GM12865 (cell line): Measurements from ENCODE around the gene NFATC1.

Source experiments
- DNase-seq: peaks from one replicate; pipeline ENCODE4 v3.0.0; 2010; ENCODE audit warnings: low read depth
- H3K4me3 ChIP-seq: 2 replicates; pipeline ENCODE4 v1.5.1; 2011; ENCODE audit warnings: mild to moderate bottlenecking, low read depth, low read length, control low read depth
- CTCF ChIP-seq: IDR thresholded peaks from 2 replicates; pipeline ENCODE4 v1.5.1; 2011; ENCODE audit warnings: low read length, control low read depth, low read depth, inconsistent platforms; ENCODE audit not compliant: insufficient read depth; ENCODE audit errors: missing control alignments

NFATC1 gene

GRCh38 chr18:79507076-79507545 lies 111.4 kb downstream of the NFATC1 start:
- no peak for TF ChIP-seq CTCF
- no peak for DNase-seq

GRCh38 chr18:79507546-79508480 lies 112.1 kb downstream of the NFATC1 start:
- no peak for DNase-seq
- TF ChIP-seq CTCF: no peak
- no peak overlapping the region for H3K4me3 ChIP-seq

More at GRCh38 chr18:79507076-79507545, 111.4 kb downstream of the NFATC1 start:
- H3K4me3 ChIP-seq: no peak overlapping the region

GRCh38 chr18:79508565-79509535 lies 113.1 kb downstream of the NFATC1 start:
- TF ChIP-seq CTCF: no peak
- no peak for DNase-seq
- H3K4me3 ChIP-seq: no peak overlapping the region

- no peak for TF ChIP-seq CTCF
- H3K4me3 ChIP-seq: no peak overlapping the region
- no peak for DNase-seq
Measured at GRCh38 chr18:79509536-79509930, 113.8 kb downstream of the NFATC1 start.

- no peak overlapping the region for H3K4me3 ChIP-seq
- TF ChIP-seq CTCF: no peak
- DNase-seq: no peak
Measured at GRCh38 chr18:79510046-79510685, 114.4 kb downstream of the NFATC1 start.

- no peak for DNase-seq
- H3K4me3 ChIP-seq: no peak overlapping the region
- TF ChIP-seq CTCF: no peak
Measured at GRCh38 chr18:79510731-79511241, 115.1 kb downstream of the NFATC1 start.
